PC-9 (cell line): ENCODE measurements around the gene GRM1. TPM values are rescaled to one million over a fixed set of nuclear protein-coding genes. Genes with fewer than 3 reads are reported as not detected.

Experiments
- BruUV-seq: library from RNA; stranded (reverse); fragments of 400-500 nt; replicated peaks from 2 replicates; lab custom pipeline; 2021; lab: Mats Ljungman, UMichigan
- CTCF ChIA-PET: fragments of 300-600 bp; sonication (Branson Sonifier 250); formaldehyde crosslinking; loops from one replicate; lab custom pipeline; 2022; ENCODE audit warnings: antibody characterized with exemption; lab: Charles Lee
- POLR2A ChIA-PET: fragments of 300-600 bp; sonication (Branson Sonifier 250); formaldehyde crosslinking; loops from one replicate; lab custom pipeline; 2022; ENCODE audit warnings: antibody characterized with exemption; ENCODE audit not compliant: unreplicated experiment; lab: Charles Lee
- DNase-seq, 2 experiments: peaks; one replicate each; pipeline versions ENCODE4 v3.0.0 to v3.0.0-alpha.2; 2015 to 2022; ENCODE audit warnings: mixed read lengths in 1 of 2
- H2AFZ ChIP-seq: fragments of 200-600 bp; sonication (generic); 2 replicates; pipeline ENCODE4 v1.8.1; 2017; ENCODE audit warnings: antibody characterized with exemption
- H3F3A ChIP-seq: fragments of 200-600 bp; sonication (generic); 2 replicates; pipeline ENCODE4 v1.8.1; 2017; ENCODE audit warnings: antibody characterized with exemption, mild to moderate bottlenecking, low read depth; ENCODE audit not compliant: insufficient read depth
- H3K27ac ChIP-seq: fragments of 200-600 bp; sonication (generic); 2 replicates; pipeline ENCODE4 v1.6.1; 2016; ENCODE audit warnings: mixed run types
- H3K27me3 ChIP-seq: fragments of 200-600 bp; sonication (generic); 2 replicates; pipeline ENCODE4 v1.6.1; 2016; ENCODE audit warnings: low read depth, mixed run types; ENCODE audit not compliant: insufficient read depth
- H3K36me3 ChIP-seq: fragments of 200-600 bp; sonication (generic); 2 replicates; pipeline ENCODE4 v1.6.1; 2016; ENCODE audit warnings: low read depth, mixed run types
- H3K4me1 ChIP-seq: fragments of 200-600 bp; sonication (generic); replicated peaks from 2 replicates; pipeline ENCODE4 v1.6.1; 2016; ENCODE audit warnings: mixed run types; ENCODE audit not compliant: insufficient read depth
- H3K4me2 ChIP-seq: fragments of 200-600 bp; sonication (generic); 2 replicates; pipeline ENCODE4 v1.6.1; 2017; ENCODE audit warnings: mixed run types
- H3K4me3 ChIP-seq: fragments of 200-600 bp; sonication (generic); 2 replicates; pipeline ENCODE4 v1.6.1; 2016; ENCODE audit warnings: mixed run types
- H3K79me2 ChIP-seq: fragments of 200-600 bp; sonication (generic); 2 replicates; pipeline ENCODE4 v1.6.1; 2017; ENCODE audit warnings: low read depth, mixed run types
- H3K9me2 ChIP-seq: fragments of 200-600 bp; sonication (generic); 2 replicates; pipeline ENCODE4 v1.8.1; 2017; ENCODE audit warnings: mild to moderate bottlenecking; ENCODE audit not compliant: insufficient read depth
- H3K9me3 ChIP-seq: fragments of 200-600 bp; sonication (generic); 2 replicates; pipeline ENCODE4 v1.8.1; 2016; ENCODE audit warnings: low read depth; ENCODE audit not compliant: insufficient read depth
- H4K20me1 ChIP-seq: fragments of 200-600 bp; sonication (generic); 2 replicates; pipeline ENCODE4 v1.8.1; 2017; ENCODE audit not compliant: insufficient read depth
- EZH2 ChIP-seq: fragments of 200-600 bp; sonication (generic); IDR thresholded peaks from 2 replicates; pipeline ENCODE4 v1.8.0; 2017; ENCODE audit warnings: antibody characterized with exemption, low read depth
- intact Hi-C: fragments of 100-400 bp; cut with micrococcal nuclease; formaldehyde crosslinking; loops from one replicate; pipeline ENCODE4 v1.10.0; 2022; ENCODE audit not compliant: unreplicated experiment
- total RNA-seq: library from RNA; stranded (reverse); gene quantifications from 2 replicates; pipeline ENCODE4 v1.2.3, GENCODE V29; 2021
- TF ChIP-seq, protein P1 (sequence below): fragments of 200-600 bp; sonication (generic); conservative IDR thresholded peaks from 2 replicates; pipeline ENCODE4 v1.6.1; 2017; ENCODE audit warnings: mixed run types, antibody characterized with exemption, mild to moderate bottlenecking, moderate library complexity

Gene GRM1
- total RNA-seq, 1 experiment from 2014 or later: 0.26 TPM

DNA sequence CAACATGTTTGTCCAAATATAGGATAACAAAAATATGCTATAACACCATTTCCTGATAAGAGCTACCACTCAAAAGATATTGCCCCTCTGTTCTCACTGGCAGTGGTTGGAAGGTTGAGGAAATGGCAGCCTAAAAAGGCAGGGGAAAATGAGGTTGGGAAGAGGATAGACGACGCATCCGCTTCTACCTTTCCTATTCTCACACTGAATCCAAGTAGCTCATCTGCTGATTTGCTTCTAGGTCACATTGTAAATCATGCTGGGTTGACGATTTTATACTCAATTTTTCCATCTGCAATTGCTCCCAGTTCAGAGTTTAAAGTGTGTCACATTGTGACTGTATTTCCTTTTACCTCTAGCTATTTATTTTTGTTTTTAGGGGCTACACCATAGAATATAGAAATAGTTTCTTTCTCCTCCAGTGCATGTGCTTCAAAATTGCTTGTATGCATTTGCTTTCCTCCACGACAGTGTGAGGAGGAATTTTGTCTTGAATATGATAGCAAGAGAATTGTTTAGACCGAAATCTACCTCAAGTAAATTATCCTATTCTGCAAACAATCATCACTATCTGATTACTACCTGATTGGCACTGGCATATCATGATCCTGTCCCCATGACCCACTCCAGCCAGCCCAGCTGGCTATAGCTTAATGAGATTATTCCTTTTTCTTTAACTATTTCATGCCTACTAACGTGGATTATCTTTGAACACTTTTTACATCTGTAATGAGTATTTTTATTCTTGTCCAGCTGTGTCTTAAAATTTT lies 335.2 kb downstream of the GRM1 start:
- H3K36me3 ChIP-seq: no peaks in the 10 kb centered on the region
- no peaks in the 10 kb centered on the region for H3K27me3 ChIP-seq
- BruUV-seq: no TSS peak
- ChIA-PET POLR2A (no interaction called here), CTCF (no interaction called here)
- peaks cover 4% of the 10 kb centered on the region for H3K9me3 ChIP-seq
- H3K79me2 ChIP-seq: no peaks in the 10 kb centered on the region
- no peak overlapping the region for H3K27ac ChIP-seq
- no peak overlapping the region for H3K4me3 ChIP-seq
- no peak for DNase-seq
- peaks cover 8% of the 10 kb centered on the region; the same call in 1 of the 2 replicates for H3K9me2 ChIP-seq
- H4K20me1 ChIP-seq: no peaks in the 10 kb centered on the region
- TF ChIP-seq EZH2: no peak
- TF ChIP-seq, protein P1, sequence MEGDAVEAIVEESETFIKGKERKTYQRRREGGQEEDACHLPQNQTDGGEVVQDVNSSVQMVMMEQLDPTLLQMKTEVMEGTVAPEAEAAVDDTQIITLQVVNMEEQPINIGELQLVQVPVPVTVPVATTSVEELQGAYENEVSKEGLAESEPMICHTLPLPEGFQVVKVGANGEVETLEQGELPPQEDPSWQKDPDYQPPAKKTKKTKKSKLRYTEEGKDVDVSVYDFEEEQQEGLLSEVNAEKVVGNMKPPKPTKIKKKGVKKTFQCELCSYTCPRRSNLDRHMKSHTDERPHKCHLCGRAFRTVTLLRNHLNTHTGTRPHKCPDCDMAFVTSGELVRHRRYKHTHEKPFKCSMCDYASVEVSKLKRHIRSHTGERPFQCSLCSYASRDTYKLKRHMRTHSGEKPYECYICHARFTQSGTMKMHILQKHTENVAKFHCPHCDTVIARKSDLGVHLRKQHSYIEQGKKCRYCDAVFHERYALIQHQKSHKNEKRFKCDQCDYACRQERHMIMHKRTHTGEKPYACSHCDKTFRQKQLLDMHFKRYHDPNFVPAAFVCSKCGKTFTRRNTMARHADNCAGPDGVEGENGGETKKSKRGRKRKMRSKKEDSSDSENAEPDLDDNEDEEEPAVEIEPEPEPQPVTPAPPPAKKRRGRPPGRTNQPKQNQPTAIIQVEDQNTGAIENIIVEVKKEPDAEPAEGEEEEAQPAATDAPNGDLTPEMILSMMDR: no peak
- H2AFZ ChIP-seq: no peak overlapping the region
- peaks cover 3% of the 10 kb centered on the region; the same call in 1 of the 2 replicates for H3F3A ChIP-seq
- H3K4me2 ChIP-seq: no peak overlapping the region
- peaks cover under 1% of the 10 kb centered on the region; the same call in 1 of the 2 replicates for H3K4me1 ChIP-seq
- intact Hi-C loops: no loop called here

DNA sequence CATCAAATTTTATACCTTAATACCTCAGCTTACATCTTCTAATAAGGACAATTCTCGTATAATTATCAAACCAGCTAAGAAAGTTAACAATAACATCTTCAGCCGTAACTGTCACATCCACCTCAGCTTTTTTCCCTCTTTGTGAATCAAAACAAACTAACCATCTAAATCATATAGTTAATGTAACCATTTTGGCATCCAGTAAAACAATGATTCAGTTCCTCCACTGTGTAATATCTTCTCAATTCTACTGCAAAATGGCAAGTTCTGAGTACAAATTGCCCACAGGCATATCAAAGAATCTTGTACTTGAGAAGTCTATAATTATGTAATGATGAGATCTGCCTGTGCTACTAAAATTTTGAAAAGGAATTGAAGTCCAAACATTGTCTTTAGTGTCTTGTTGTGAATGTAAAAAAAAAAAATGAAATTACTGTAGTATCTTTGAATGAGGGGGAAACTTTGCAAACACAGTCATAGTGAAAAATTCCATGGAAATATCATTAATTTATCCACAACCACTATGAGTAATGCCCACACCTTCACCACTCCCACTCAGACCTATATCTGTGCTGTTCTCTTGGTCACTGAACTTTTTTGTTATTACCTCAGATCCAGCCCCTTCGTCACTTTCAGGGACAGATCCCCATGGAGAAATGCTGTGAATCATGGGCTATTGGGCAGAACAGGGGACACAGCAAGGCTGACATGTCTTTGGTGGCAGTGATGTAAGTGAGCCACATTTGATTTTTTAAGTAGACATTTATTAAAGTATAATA lies 336.1 kb downstream of the GRM1 start:
- no peaks in the 10 kb centered on the region for H3K4me1 ChIP-seq
- H3K9me3 ChIP-seq: peaks cover 4% of the 10 kb centered on the region
- TF ChIP-seq, protein P1: no peak
- TF ChIP-seq EZH2: no peak
- no peak overlapping the region for H3K27ac ChIP-seq
- H3K4me2 ChIP-seq: 0 out of 2 replicates have a peak overlapping the region, but pooled peaks have one; percentile 12
- H3F3A ChIP-seq: no peaks in the 10 kb centered on the region
- intact Hi-C loops: no loop called here
- no peak overlapping the region for H2AFZ ChIP-seq
- H3K79me2 ChIP-seq: no peaks in the 10 kb centered on the region
- peaks cover 8% of the 10 kb centered on the region; the same call in 1 of the 2 replicates for H3K9me2 ChIP-seq
- H3K36me3 ChIP-seq: no peaks in the 10 kb centered on the region
- ChIA-PET POLR2A (no interaction called here), CTCF (no interaction called here)
- H3K27me3 ChIP-seq: no peaks in the 10 kb centered on the region
- DNase-seq: no peak
- BruUV-seq: no TSS peak
- no peaks in the 10 kb centered on the region for H4K20me1 ChIP-seq
- no peak overlapping the region for H3K4me3 ChIP-seq

DNA sequence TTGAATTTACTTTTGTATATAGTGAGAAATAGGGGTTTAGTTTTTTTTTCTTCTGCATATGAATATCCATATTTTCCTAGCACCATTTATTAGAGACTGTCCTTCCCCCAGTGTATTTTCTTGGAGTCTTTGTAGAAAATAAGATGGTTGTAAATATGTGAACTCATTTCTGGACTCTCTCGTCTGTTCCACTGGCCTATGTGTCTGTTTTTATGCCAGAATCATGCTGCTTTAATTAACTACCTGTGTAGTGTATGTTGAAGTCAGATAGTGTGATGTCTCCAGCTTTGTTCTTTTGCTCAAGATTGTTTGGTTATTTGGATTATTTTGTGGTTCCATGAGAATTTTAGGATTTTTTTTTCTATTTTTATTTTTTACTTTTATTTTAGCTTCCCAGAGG lies 338.2 kb downstream of the GRM1 start:
- H3K4me2 ChIP-seq: no peak overlapping the region
- H3K27ac ChIP-seq: no peak overlapping the region
- no peak overlapping the region for H2AFZ ChIP-seq
- no peaks in the 10 kb centered on the region for H3F3A ChIP-seq
- peaks cover 8% of the 10 kb centered on the region; the same call in 1 of the 2 replicates for H3K9me2 ChIP-seq
- TF ChIP-seq, protein P1: no peak
- TF ChIP-seq EZH2: no peak
- intact Hi-C loops: no loop called here
- BruUV-seq: no TSS peak
- no peaks in the 10 kb centered on the region for H3K79me2 ChIP-seq
- DNase-seq: no peak
- H3K27me3 ChIP-seq: no peaks in the 10 kb centered on the region
- POLR2A ChIA-PET: no interaction called here
- H3K4me1 ChIP-seq: no peaks in the 10 kb centered on the region
- H4K20me1 ChIP-seq: no peaks in the 10 kb centered on the region
- no peaks in the 10 kb centered on the region; the same call in 1 of the 2 replicates for H3K9me3 ChIP-seq
- H3K36me3 ChIP-seq: no peaks in the 10 kb centered on the region
- H3K4me3 ChIP-seq: no peak overlapping the region
- CTCF ChIA-PET: no interaction called here
